Brain pericyte (primary cell): ENCODE measurements around the gene MYOC.
"Not testable (repeated sequence)": the region's sequence is repeated elsewhere in the genome, so short reads cannot be mapped to it uniquely, and the experiment has no call there.

ENCODE experiments used
- DNase-seq: peaks from one replicate; pipeline ENCODE4 v3.0.0-alpha.2; 2012; ENCODE audit warnings: low read depth, low spot score

The MYOC gene

DNA sequence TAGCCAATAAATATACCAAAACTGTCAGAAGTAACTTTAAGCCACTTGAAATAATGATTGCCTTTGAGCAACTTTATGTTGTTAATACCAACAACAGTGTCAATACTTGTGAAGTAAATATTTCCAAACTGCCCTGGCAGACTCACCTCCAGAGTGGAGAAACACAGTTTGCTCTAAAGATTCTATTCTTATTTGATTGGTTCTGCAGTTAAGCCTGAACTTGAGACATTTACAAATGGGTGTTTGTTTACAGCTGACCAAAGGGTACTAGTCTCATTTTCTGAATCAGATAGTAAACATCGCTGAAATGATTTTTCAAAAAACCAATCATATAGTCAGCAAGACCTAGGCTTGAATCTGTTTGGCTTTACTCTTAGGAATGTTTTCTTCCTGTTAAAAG is 1.3 kb upstream of the MYOC start:
- DNase-seq, result no peak

DNA sequence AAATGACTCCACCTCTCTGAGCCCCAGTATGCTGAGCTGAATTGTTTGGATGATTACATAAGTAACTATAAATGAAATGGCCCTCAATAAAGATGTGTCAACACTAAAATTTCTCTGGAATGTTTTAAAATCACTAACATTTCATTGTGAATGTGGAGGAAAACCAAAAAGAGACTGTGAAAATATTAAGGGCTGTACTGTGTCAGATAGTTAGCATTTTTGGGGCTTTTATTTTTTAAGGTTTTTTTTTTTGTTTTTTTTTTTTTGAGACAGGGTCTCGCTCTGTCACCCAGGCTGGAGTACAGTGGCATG is 6.3 kb downstream of the MYOC start:
- DNase-seq, result no peak

DNA sequence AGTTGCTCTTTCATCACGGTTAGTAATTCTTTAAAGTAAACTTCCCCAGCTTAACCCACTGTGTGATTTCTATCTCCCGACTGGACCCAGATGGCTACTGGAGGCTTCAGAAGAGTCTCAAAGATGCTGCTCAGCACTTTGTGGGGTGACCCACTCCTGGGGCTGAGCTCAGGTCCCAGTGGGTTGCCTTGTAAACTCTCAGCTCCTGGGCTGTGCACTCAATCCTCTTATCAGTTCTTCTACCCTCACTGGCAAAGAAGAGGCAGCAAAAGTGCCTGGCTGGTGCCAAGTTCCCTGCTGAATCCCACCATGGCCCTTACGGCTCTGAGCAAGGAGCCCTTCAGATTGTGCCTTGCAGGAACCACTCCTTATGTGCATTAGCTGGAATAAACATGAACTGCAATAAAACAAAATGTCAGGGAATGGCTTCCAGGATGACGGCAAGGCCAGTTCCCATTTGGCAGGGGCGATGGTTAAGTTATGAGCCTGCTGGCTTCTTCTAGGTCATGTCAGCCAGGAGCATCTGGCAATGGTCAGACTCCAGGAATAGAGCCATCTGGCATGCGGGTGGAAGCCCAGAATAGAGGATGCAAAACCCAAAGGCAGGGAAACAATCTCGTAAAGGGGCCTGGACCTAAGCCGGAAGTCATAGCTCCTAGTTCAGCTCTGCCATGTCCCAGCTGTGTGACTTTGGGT is 6.8 kb downstream of the MYOC start:
- no peak for DNase-seq

DNA sequence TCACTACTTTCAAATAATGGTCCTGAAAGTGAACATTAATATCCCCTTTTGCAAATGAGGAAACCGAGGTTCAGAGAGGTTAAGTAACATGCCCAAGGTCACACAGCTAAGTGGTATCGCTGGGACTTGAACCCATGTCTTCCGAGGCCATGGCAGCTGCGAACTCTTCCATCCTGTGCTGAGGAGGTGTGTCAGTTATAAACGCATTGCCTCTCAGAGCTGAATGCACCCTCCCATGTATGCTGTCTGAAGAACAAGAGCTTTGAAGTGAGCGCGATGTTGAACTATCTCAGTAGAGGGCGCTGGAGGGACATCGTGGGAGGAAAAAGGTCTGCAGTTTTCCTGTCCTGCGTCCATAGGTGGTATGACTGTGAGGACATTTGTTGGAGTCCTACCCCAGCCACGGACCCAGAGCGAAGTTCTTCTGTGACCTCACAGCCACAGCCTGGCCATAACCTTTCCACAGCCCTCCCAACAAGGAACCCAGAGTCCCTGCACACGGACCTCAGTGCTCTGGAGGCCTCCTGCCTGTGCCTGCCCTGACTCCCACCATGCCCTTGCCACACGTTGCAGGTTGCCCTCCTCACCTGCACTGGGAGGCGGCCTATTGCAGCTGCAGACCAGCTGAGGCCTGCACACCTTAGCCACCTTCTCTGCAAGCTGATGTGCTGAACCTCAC is 7.5 kb downstream of the MYOC start:
- peak; percentile 47 for DNase-seq

DNA sequence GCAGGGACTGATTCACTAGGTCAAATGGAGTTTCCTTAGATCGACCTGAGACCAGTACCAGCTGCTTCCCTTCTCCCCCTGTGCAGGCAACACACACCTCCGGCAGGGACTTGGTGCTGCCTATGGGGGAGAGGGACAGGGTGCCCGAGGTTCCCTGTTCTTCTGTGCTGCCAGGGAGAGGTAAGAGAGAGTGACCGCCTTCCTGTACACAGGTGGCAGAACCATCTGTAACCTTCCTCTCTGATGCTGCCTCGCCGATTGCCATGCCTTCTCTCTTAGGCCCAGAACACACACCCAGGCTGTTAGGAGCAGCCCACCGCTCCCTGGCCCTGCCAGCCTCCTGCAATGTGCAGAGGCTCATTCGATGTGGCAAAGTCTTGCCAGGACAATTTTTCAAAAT is 9.3 kb downstream of the MYOC start:
- no peak for DNase-seq

DNA sequence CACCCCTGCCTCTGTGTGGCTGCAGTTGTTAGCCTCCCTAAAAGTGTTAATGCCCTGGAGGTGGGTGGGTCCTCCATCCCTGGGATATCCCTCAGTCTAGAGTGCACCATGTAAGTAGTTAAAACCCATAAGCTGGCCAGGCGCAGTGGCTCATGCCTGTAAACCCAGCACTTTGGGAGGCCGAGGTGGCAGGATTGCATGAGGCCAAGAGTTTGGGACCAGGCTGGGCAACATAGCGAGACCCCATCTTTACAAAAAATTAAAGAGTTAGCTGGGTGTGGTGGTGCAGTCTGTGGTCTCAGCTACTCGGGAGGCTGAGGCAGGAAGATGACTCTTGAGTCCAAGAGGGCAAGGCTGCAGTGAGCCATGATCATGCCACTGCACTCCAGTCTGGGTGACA is 10.3 kb downstream of the MYOC start:
- DNase-seq, result no peak

DNA sequence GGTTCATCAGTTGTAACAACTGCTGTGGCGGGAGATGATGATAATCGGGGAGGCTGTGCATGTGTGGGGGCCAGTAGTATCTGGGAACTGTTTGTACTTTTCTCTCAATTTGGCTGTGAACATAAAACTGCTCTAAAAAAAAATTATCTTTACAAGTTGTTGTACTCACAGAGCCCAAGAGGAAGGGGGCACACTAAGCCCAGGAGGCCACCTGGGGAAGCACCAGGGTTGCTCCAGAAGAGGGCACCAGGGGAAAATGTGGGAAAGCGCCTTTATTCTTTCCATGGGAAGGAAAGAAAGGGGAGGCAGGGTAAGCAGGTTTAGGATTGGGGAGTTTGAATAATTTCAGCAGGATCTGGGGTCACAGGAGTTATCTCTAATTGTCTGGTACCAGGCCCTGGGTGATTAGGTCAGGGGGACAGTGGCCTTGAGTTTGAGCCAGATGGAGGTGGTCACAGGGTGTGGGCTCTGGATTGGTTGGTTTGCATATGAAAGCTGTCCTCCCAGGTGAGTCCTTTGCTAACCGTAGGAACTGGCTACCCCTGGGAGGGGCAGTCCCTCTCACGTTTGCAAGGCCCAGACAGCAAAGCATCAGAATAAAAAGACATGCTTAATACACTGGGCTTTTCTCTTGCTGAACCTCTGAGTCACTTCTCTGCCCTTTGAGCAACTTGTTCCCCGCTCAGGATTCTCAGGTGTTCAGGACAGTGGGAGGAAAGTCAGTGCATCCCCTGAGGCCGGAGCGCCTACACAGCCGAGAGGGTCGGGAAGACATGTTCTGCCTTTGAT is 11.2 kb downstream of the MYOC start:
- no peak for DNase-seq

DNA sequence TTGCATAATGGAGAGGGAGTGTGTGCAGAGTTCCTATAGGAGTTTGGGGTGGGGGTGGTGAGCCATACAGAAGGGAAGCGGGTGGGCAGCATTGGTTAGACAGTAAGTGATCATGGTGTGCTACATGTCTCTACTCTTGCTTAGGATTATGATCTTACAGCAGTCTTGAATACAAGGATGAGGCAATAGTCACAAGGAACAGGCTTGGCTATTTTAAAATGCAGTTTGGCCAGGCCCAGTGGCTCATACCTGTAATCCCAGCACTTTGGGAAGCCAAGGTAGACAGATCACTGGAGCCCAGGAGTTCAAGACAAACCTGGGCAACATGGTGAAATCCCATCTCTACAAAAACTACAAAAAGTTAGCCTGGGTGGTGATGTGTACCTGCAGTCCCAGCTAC is 12.3 kb downstream of the MYOC start:
- DNase-seq, result no peak

DNA sequence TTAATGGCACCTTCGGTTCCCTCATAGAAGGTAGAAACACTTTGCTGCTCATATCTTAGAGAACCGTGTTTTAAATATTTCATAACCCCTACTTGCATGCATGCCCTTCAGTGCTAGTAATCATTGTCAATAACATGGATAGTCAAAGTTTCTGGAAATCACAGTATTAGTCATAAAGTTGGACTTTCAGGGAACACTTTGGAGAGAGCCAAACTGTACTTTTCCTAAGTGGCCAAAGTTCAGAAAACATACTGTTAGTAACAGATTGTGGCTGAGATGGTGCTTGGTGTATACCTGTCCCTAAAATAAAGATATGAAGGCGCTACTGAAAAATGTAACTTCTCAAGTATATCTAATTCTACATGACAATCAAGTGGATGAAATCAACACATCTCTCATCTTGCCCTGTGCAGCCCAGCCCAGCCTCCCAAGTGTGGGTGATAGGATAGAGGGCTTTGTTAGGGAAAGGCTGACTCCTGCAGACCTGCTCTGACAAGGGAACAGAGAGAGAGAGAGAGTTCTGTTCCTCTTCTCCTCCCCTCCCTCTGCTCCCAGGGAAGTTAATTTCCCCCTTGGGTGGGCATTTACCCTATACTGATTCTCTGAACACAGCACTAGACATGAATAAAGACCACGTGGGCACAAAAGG is 14.4 kb downstream of the MYOC start:
- DNase-seq, result no peak

DNA sequence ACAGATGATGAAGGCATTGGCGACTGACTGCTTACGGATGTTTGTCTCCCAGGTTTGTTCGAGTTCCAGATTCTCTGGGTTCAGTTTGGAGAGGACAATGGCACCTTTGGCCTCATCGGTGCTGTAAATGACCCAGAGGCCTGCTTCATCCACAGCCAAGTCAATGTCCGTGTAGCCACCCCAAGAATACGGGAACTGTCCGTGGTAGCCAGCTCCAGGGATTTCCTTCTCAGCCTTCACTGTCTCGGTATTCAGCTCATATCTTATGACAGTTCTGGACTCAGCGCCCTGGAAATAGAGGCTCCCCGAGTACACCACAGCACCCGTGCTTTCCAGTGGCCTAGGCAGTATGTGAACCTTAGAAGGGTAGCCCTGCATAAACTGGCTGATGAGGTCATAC is 16.3 kb downstream of the MYOC start:
- DNase-seq, result no peak

DNA sequence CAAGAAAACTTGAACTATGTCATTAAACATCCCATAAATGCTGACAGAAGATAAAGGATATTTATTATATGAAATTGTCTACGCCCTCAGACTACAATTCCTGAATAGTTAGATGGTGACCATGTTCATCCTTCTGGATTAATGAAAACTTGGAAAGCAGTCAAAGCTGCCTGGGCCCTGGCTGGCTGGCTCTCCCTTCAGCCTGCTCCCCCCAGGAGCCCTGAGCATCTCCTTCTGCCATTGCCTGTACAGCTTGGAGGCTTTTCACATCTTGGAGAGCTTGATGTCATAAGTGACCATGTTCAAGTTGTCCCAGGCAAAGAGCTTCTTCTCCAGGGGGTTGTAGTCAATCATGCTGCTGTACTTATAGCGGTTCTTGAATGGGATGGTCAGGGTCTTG is 16.8 kb downstream of the MYOC start:
- DNase-seq, result no peak

DNA sequence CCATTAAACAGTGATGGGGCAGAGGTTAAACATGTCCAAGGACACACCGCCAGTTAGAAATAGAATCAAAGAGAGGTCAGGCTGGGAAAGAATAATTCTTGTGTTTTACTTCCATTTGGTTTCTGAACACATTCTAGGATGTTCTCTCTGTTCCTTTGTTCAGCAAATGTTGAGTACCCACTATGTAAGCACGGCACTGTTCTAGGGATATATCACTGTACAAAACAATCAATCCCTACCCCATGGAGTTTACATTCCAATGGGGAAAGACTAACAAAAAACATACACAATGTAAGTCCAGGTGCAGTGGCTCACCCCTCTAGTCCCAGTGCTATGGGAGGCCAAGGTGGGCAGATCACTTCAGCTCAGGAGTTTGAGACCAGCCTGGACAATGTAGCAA is 24.3 kb downstream of the MYOC start:
- DNase-seq, result no peak

DNA sequence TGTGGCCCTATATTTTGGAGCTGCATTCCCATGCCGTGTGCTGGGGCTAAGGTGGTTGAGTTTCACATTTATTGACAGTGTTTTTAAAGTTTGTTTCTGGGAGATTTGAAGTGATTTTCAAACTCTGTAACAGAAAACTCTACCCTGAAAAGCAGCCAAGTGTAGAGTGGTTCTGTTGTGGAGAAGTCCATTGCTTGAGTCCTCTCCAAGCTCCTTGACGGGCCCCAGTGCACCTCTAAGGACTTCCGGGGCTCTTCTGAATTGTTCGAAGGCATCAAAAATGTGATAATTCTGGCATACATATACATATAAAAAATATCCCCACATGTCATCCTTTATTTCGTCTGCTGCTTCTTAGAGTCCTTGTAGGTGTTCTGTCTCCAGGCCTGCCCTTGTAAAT is 25.5 kb downstream of the MYOC start:
- DNase-seq, result no peak

DNA sequence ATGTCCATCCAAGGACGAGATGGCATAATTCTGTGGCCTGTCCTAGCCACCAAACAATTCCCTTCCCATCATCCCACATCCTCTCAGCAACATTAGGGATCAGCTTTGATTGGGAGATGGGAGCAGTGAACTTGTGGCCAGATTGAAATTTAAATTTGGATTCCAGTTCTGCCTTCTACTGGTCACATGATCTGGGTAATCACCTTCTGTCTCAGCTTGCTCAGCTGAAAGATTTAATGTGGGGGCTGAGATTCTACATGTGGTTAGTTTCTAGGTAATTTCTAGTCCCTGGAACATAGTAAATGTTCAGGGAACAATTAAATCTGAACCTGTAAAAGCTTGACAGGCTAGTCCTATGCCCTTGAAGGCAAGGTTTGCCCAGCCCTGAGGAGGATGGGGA is 27.3 kb downstream of the MYOC start:
- DNase-seq, result no peak

DNA sequence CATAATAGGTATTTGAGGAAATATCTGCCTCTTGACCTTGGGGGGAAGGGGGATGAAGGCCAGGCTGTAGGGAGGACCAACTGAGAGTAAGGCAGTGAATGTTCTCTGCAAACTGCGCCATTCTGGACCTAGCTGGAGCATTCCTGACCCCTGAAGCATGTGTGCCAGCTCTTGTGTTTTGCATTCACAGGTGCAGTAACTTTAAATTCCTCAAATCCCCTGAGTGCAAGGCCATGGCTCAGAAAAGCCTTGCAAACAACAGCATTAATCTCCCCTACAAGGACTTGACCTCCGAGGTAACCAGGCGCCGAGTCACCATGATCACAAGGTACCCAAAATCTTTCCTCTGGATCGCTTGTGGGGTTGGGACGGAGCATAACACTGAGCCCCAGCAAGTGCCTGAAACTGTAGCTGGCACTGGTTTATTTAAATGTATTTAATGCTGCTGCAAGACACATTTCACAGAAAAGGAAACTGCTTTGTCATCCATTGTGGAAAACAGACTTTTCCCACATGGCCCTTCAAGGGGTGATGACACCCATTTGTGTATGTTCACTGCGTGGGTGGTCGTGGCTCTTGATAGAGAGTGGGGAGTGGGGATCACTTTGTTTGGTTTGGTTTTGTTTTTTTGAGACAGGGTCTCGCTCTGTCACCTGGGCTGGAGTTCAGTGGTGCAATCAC is 28.7 kb downstream of the MYOC start:
- no peak for DNase-seq

DNA sequence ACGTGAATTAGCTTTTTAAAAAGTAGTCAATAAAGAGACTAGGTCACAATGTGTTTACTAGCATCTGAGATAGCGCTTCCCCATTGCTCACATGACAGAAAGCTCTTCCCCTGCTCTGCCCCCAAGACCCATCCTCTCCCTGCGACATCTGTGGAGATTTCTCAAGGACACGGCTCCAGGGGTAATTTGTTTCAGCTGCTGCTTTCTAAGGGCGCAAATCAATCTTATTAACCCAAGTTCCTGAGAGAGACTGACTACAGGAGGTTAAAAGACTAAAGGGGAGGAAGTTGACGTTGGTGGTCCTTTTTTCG is 30.4 kb downstream of the MYOC start, which contains the start of gene MYOCOS:
Gene MYOCOS (plus strand): TSS at position 92 of the 311 bp plus-strand sequence. CDS start 1,641 bp downstream, outside the sequence.
- no peak for DNase-seq

DNA sequence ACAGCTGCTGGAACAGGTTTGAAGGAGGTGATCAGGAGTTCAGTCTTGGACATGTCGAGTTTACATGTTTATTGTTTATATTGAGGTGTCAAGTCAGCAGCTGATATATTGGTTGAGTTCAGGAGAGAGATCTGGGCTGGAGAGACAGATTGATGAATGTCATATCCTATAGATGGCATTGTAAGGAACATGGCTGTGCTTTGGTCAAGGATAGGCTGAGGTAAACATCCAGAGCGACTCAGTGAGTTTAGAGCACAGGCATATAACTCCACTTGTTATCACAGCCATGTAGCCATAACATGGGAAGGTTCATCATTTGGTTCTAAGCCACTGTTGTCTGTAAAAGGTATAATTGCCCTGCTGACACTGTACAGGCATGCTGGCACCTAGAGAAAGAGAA is 35.9 kb downstream of the MYOC start:
- DNase-seq, result no peak

DNA sequence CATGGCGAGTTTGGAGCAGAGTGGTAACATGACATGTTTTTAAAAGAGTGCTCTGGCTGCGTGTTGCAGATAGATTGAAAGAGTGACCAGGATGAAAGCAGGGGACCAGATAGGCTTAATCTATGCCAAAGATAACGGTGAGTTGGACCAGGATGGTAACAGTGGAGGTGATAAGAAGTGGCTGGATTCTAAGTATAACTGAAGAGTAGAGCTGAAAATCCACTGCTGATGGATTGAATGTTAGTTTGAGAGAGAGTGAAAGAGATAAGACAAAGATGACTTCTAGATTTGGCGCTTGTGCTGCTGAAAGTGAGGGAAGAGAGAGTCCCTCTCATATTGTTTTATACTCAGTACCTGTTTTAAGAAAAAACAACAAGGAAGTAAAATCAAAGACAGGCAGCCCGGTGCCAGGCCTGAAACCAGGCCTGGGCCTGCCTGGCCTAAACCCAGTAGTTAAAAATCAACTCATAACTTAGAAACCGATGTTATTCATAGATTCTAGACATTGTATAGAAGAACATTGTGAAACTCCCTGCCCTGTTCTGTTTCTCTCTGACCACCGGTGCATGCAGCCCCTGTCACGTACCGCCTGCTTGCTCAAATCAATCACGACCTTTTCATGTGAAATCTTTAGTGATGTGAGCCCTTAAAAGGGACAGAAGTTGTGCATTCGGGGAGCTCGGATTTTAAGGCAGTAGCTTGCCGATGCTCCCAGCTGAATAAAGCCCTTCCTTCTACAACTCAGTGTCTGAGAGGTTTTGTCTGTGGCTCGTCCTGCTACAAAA is 37.2 kb downstream of the MYOC start:
- not testable (repeated sequence) for DNase-seq

DNA sequence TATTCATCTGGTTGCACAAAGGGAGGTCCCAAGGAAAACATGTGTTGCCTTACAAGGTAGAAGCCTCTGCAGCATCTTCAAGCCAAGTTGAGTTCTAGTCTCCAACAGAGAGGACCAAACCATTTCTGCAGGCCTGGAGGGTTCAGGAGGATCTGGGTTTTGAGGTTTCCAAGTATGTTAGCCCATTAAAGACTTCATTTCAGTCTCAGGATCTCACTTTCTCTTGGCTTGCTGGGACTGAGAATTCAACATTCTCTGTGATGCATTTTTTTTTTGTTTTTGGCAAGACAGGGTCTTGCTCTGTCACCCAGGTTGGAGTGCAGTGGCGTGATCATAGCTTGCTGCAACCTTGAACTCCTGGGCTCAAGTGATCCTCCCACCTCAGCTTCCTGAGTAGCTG is 39.2 kb downstream of the MYOC start:
- no peak for DNase-seq

DNA sequence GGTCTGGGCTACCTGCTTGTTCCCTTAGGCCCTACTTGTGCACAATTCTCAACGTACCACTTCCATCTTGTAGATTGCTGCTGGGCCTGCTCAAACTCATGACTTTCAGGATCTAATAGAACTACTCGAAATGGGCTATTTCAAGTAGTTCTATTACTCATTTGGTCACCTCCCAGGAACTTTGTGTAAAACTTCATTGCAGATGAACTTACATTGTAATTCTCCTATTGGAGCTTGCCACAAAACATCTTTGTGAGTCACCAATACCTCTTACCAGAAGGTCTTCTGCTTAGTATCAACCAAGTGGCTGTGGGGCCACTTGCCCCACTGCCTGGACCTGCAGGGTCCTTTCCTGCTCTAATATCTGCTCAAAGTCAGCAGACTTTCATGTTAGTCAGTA is 41.2 kb downstream of the MYOC start:
- no peak for DNase-seq

DNA sequence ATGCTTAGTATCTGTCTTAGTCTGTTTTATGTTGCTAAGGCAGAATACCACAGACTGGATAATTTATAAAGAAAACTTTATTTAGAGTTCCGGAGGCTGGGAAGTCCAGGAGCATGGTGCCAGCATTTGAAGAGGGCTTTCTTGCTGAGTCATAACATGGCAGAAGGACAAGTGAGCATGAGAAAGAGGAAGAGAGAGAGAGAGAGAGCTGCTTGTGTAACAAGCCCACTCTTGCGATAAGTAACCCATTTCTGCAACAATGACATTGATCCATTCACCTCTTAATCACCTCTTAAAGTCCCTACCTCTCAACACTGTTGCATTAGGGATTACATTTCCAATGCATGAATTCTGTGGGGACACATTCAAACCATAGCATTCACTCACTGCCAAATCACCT is 42.1 kb downstream of the MYOC start:
- DNase-seq, result no peak
